GM12891 (cell line): ENCODE data around the gene ZNF474.

Experiments used
- PAX5 ChIP-seq: IDR thresholded peaks from 2 replicates; pipeline ENCODE4 v1.6.1; 2011; ENCODE audit warnings: low read length, moderate library complexity, mild to moderate bottlenecking; ENCODE audit not compliant: insufficient read depth, severe bottlenecking
- POLR2A ChIP-seq: IDR thresholded peaks from 2 replicates; pipeline ENCODE4 v1.6.1; 2011; ENCODE audit warnings: low read depth, low read length, control low read depth
- POLR2AphosphoS5 ChIP-seq: IDR thresholded peaks from 2 replicates; pipeline ENCODE4 v1.6.1; 2011; ENCODE audit warnings: low read depth, low read length, control low read depth
- POU2F2 ChIP-seq: IDR thresholded peaks from 2 replicates; pipeline ENCODE4 v1.6.1; 2011; ENCODE audit warnings: low read depth, mild to moderate bottlenecking, control low read depth, low read length, moderate library complexity
- SPI1 ChIP-seq: IDR thresholded peaks from 2 replicates; pipeline ENCODE4 v1.6.1; 2011; ENCODE audit warnings: low read depth, low read length, control low read depth
- TAF1 ChIP-seq: IDR thresholded peaks from 2 replicates; pipeline ENCODE4 v1.6.1; 2011; ENCODE audit warnings: low read depth, low read length, control low read depth

- no peak for TF ChIP-seq POLR2A
- no peak for TF ChIP-seq POLR2AphosphoS5
- no peak for TF ChIP-seq TAF1
- no peak for TF ChIP-seq SPI1
- no peak for TF ChIP-seq PAX5
- no peak for TF ChIP-seq POU2F2
Observed at GRCh38 chr5:122163121-122164069, 34.0 kb downstream of the ZNF474 start.
